Stimulated activated CD4-positive, alpha-beta T cell treated with anti-CD3 and anti-CD28 coated beads, Interleukin-4, amount 100 ng/mL, for 24 hours (primary cell): Measurements from ENCODE around the gene COPA.
"Not testable (repeated sequence)": the region's sequence is repeated elsewhere in the genome, so short reads cannot be mapped to it uniquely, and the experiment has no call there.

Source experiments
- DNase-seq: peaks from one replicate; pipeline ENCODE4 v3.0.0-alpha.2; 2020

Gene COPA

GRCh38 chr1:160322831-160323230 lies 20.2 kb downstream of the COPA start:
- no peak for DNase-seq

- DNase-seq = no peak
Observed at GRCh38 chr1:160315359-160315758, 27.7 kb downstream of the COPA start.

- no peak for DNase-seq
Observed at GRCh38 chr1:160309571-160309970, 33.5 kb downstream of the COPA start.

GRCh38 chr1:160309185-160309557 lies 33.9 kb downstream of the COPA start:
- DNase-seq = no peak

- no peak for DNase-seq
Observed at GRCh38 chr1:160308451-160309184, 34.4 kb downstream of the COPA start.

- DNase-seq = no peak
Observed at GRCh38 chr1:160307118-160307791, 35.8 kb downstream of the COPA start.

GRCh38 chr1:160300173-160300572 lies 42.9 kb downstream of the COPA start:
- no peak for DNase-seq

GRCh38 chr1:160296036-160296435 lies 47.0 kb downstream of the COPA start:
- no peak for DNase-seq

GRCh38 chr1:160293020-160293968 lies 49.8 kb downstream of the COPA start:
- DNase-seq = no peak

- DNase-seq = peak; percentile 69
Observed at GRCh38 chr1:160291248-160292220, 51.5 kb downstream of the COPA start.

GRCh38 chr1:160287769-160288168 lies 55.3 kb downstream of the COPA start:
- DNase-seq = not testable (repeated sequence)

GRCh38 chr1:160285506-160285905 lies 57.5 kb downstream of the COPA start:
- DNase-seq = no peak

GRCh38 chr1:160284782-160285344 lies 58.2 kb downstream of the COPA start, which contains the start of gene PEX19:
PEX19 (minus strand) TSS chr1:160285133; CDS start chr1:160285124, 9 bp downstream.
- peak; percentile 94 for DNase-seq

GRCh38 chr1:160284220-160284781 lies 58.7 kb downstream of the COPA start:
- DNase-seq = no peak

GRCh38 chr1:160282807-160283206 lies 60.2 kb downstream of the COPA start:
- no peak for DNase-seq

- DNase-seq = no peak
Observed at GRCh38 chr1:160277987-160278386, 65.1 kb downstream of the COPA start.

- no peak for DNase-seq
Observed at GRCh38 chr1:160277330-160277729, 65.7 kb downstream of the COPA start.

GRCh38 chr1:160271025-160271424 lies 72.0 kb downstream of the COPA start:
- DNase-seq = no peak

- no peak for DNase-seq
Observed at GRCh38 chr1:160267284-160267991, 75.6 kb downstream of the COPA start.

GRCh38 chr1:160264795-160265307 lies 78.2 kb downstream of the COPA start:
- no peak for DNase-seq
